ENCODE results near the gene PTPRM. TPM values are rescaled to one million over a fixed set of nuclear protein-coding genes. Genes with fewer than 3 reads are reported as not detected.

The PTPRM gene
- total RNA-seq, 4 donors from 2014 or later = 81.5 to 98.9 (median 86.8) TPM

DNA sequence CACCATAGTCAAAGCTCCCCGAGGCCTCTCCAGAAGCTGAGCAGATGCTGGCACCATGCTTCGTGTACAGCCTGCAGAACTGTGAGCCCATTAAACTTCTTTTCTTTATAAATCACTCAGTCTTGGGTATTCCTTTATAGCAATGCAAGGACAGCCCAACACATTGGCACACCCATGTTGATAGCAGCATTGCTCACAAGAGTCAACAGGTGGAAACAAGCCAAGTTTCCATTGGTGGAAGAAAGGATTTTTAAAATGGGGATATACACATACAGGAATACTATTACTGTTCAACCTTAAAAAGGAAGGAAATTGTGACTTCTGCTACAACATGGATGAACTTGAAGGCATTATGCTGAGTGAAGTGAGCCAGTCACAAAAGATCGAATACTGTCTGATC, 855.3 kb downstream of the PTPRM start:
- no peaks in the 10 kb centered on the region for H3K36me3 ChIP-seq
- no peak for ATAC-seq
- H3K4me1 ChIP-seq = no peaks in the 10 kb centered on the region
- TF ChIP-seq, protein P1, sequence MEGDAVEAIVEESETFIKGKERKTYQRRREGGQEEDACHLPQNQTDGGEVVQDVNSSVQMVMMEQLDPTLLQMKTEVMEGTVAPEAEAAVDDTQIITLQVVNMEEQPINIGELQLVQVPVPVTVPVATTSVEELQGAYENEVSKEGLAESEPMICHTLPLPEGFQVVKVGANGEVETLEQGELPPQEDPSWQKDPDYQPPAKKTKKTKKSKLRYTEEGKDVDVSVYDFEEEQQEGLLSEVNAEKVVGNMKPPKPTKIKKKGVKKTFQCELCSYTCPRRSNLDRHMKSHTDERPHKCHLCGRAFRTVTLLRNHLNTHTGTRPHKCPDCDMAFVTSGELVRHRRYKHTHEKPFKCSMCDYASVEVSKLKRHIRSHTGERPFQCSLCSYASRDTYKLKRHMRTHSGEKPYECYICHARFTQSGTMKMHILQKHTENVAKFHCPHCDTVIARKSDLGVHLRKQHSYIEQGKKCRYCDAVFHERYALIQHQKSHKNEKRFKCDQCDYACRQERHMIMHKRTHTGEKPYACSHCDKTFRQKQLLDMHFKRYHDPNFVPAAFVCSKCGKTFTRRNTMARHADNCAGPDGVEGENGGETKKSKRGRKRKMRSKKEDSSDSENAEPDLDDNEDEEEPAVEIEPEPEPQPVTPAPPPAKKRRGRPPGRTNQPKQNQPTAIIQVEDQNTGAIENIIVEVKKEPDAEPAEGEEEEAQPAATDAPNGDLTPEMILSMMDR (IDR thresholded peaks at IDR 0.05) = no peak
- TF ChIP-seq POLR2A (IDR thresholded peaks at IDR 0.05) (no peak), EP300 (IDR thresholded peaks at IDR 0.05) (no peak), POLR2AphosphoS5 (IDR thresholded peaks at IDR 0.05) (no peak)
- no peaks in the 10 kb centered on the region for H3K27me3 ChIP-seq
- no peaks in the 10 kb centered on the region for H3K9me3 ChIP-seq
- 100% methylated on average over 1 to 3 of the region's 3 CpGs for WGBS, 2 donors (ENCODE audit: low coverage in 1 of 2)
- H3K4me3 ChIP-seq = no peak overlapping the region
- H3K27ac ChIP-seq = no peak overlapping the region

DNA sequence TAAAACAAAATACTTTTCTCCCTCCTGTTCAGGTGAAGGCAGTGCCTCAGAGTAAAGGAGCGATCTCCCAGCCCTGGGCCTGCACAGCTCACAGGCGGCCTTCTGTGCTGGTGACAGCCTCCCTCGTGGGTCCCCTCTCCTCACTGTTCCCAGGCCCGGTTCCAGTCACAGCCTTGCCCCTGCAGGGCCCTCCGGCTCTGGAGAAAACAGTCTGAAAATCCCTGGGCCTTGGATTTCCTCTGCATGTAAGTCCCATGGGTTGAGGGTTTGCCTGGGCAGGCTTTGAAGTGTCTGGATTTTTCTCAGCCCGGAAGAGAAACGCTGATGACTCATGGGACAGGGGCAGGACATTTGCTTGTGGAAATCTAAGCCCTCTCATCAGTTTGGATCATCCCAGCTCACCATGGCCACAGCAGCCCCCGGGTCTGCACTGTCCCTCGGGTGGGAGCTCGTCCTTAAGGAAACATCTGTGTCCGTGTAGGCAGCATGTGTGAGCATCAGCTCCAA, 856.0 kb downstream of the PTPRM start:
- WGBS, 2 donors (ENCODE audit: low coverage in 1 of 2) = 94% methylated on average over 3 of the region's 11 CpGs; no CpG with 5 or more reads in 1 of the 2 donors
- no peak overlapping the region for H3K4me3 ChIP-seq
- H3K4me1 ChIP-seq = no peaks in the 10 kb centered on the region
- H3K9me3 ChIP-seq = no peaks in the 10 kb centered on the region
- no peaks in the 10 kb centered on the region for H3K36me3 ChIP-seq
- H3K27me3 ChIP-seq = no peaks in the 10 kb centered on the region
- no peak for ATAC-seq
- no peak for TF ChIP-seq EP300 (IDR thresholded peaks at IDR 0.05)
- no peak for TF ChIP-seq POLR2AphosphoS5 (IDR thresholded peaks at IDR 0.05)
- no peak for TF ChIP-seq POLR2A (IDR thresholded peaks at IDR 0.05)
- TF ChIP-seq, protein P1 (IDR thresholded peaks at IDR 0.05) = no peak
- H3K27ac ChIP-seq = no peak overlapping the region

DNA sequence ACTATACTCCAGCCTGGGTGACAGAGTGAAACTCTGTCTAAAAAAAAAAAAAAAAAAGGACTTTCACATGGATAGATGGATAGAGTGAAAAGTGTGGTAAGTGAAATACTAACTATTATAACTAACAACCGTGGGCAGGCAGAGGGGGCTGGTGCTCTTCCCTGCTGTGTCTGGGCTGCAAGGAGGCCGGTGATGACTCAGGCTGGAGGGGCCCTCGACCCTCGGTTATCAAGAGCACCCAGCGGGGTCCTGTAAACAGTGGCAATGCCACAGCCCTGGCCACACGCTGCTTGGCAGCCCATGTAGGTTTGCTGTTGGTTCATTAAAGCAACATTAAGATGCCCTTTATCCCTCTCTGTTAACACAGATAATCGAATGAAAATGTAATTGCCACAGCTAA, 857.4 kb downstream of the PTPRM start:
- Histone ChIP-seq H3K4me3 (no peak overlapping the region), H3K9me3 (no peaks in the 10 kb centered on the region), H3K27ac (no peak overlapping the region), H3K4me1 (no peaks in the 10 kb centered on the region), H3K27me3 (no peaks in the 10 kb centered on the region), H3K36me3 (no peaks in the 10 kb centered on the region)
- whole genome bisulfite sequencing, 2 donors (ENCODE audit: low coverage in 1 of 2) = 40 to 83% methylated on average over 1 to 2 of the region's 7 CpGs
- ATAC-seq = no peak
- TF ChIP-seq EP300 (IDR thresholded peaks at IDR 0.05) = no peak
- TF ChIP-seq POLR2A (IDR thresholded peaks at IDR 0.05) = no peak
- TF ChIP-seq, protein P1 (IDR thresholded peaks at IDR 0.05) = no peak
- no peak for TF ChIP-seq POLR2AphosphoS5 (IDR thresholded peaks at IDR 0.05)

DNA sequence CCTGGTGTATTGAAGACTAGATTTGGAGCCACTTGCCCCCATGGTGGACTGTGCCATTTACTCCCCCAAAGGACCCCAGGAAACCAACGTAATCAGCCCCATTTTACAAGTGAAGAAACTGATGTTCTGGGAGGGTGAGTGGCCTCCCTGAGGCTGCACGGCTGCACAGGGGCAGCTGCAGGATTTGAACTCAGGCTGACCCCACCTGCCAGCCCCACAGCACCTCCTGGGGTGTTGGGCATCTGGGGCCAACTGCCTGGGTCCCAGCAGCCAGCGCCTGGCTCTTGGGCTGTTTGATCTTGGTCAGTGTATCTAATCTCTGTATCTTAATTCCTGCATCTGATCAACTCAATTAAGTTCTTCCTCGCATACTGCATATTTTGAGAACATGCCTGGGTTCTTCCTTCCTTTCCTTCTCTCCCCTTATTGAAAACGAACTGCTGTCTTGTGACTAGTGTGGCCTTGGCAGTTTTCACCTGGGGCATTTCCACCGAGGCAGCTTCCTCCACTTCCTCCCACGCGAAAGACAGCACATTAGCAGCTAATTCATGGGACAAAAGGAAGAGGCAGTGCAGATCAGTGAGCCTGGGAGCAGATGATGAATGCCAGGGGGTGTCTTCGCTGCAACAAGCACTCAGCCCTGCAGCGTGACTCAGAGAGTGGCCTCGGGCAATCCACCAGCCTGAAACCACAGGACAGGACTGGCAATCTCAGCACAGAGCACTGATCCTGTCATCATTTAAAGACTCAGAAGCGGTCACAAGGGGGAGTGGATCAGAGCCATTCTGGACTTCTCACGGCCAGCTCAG, 858.0 kb downstream of the PTPRM start:
- no peaks in the 10 kb centered on the region for H3K27me3 ChIP-seq
- 60 to 82% methylated on average over 3 to 4 of the region's 13 CpGs for WGBS, 2 donors (ENCODE audit: low coverage in 1 of 2)
- no peak for TF ChIP-seq POLR2AphosphoS5 (IDR thresholded peaks at IDR 0.05)
- no peak for TF ChIP-seq POLR2A (IDR thresholded peaks at IDR 0.05)
- no peak for TF ChIP-seq EP300 (IDR thresholded peaks at IDR 0.05)
- TF ChIP-seq, protein P1 (IDR thresholded peaks at IDR 0.05) = no peak
- no peak overlapping the region for H3K27ac ChIP-seq
- ATAC-seq = no peak
- H3K9me3 ChIP-seq = no peaks in the 10 kb centered on the region
- H3K36me3 ChIP-seq = no peaks in the 10 kb centered on the region
- H3K4me1 ChIP-seq = no peaks in the 10 kb centered on the region
- no peak overlapping the region for H3K4me3 ChIP-seq

DNA sequence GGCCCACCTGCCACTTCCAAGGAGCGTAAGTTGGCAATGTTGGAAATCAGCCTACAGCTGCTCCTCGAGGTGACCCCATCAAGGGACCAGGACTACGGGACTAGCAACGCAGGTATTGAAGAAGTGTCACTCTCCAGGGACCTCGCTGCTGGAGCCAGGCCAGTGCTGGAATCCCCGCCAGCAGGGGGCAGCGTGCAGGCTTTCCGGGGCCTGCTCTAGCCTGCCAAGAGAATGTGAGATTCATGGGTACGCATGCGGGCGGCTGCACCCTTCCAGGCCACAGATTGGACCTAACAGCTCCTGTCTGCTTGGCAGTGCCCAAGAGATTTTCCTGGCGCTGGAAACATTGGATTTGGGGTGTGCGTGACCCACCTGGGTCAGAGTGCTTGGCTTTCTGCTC, 859.3 kb downstream of the PTPRM start:
- H3K4me3 ChIP-seq = no peak overlapping the region
- no peak for ATAC-seq
- H3K27me3 ChIP-seq = no peaks in the 10 kb centered on the region
- no peak overlapping the region for H3K27ac ChIP-seq
- H3K9me3 ChIP-seq = no peaks in the 10 kb centered on the region
- H3K4me1 ChIP-seq = no peaks in the 10 kb centered on the region
- H3K36me3 ChIP-seq = no peaks in the 10 kb centered on the region
- no peak for TF ChIP-seq POLR2AphosphoS5 (IDR thresholded peaks at IDR 0.05)
- no peak for TF ChIP-seq POLR2A (IDR thresholded peaks at IDR 0.05)
- no peak for TF ChIP-seq EP300 (IDR thresholded peaks at IDR 0.05)
- TF ChIP-seq, protein P1 (IDR thresholded peaks at IDR 0.05) = no peak
- 57 to 100% methylated on average over 2 to 5 of the region's 13 CpGs for WGBS, 2 donors (ENCODE audit: low coverage in 1 of 2)

Measured in gastroesophageal sphincter (tissue), 4 donors.